Breast epithelium (tissue), 3 donors: Measurements from ENCODE around the gene ACSF2.

Source experiments
- POLR2A ChIP-seq: fragments of 450-650 bp; IDR thresholded peaks from one replicate; pipeline ENCODE4 v1.6.1; 2016; ENCODE audit warnings: antibody characterized with exemption, mild to moderate bottlenecking, moderate library complexity
- POLR2AphosphoS5 ChIP-seq, 3 donors: sonication (generic); formaldehyde crosslinking; IDR thresholded peaks; one replicate each; pipeline ENCODE4 v1.6.1; 2017; ENCODE audit warnings: antibody characterized with exemption in 3 of 3
- TF ChIP-seq, protein P1 (sequence below), 3 donors: fragments of 450-650 bp; IDR thresholded peaks; one replicate each; pipeline ENCODE4 v1.5.1; 2016 to 2017; ENCODE audit warnings: antibody characterized with exemption in 3 of 3, mild to moderate bottlenecking in 3 of 3, moderate library complexity in 3 of 3

DNA sequence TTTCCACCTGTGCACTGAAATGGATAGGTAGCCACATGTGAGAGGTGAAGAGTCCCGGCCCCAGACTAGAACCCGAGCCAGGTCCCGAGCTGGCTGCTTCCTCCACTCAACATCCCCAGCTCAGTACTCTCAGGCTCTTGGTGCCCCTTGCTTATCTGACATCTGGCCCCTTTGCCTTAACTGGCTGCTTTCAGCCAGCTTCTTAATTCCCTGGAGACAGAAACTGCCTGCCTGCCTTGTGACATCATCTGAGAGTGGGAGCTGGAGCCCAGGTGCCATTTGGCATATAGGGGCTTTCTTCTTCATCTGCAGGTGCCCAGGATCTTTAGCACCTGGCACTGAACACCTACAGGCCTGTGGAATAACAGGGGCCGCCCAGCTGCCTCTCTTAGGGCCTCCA is 33.7 kb downstream of the ACSF2 start:
- TF ChIP-seq, protein P1, sequence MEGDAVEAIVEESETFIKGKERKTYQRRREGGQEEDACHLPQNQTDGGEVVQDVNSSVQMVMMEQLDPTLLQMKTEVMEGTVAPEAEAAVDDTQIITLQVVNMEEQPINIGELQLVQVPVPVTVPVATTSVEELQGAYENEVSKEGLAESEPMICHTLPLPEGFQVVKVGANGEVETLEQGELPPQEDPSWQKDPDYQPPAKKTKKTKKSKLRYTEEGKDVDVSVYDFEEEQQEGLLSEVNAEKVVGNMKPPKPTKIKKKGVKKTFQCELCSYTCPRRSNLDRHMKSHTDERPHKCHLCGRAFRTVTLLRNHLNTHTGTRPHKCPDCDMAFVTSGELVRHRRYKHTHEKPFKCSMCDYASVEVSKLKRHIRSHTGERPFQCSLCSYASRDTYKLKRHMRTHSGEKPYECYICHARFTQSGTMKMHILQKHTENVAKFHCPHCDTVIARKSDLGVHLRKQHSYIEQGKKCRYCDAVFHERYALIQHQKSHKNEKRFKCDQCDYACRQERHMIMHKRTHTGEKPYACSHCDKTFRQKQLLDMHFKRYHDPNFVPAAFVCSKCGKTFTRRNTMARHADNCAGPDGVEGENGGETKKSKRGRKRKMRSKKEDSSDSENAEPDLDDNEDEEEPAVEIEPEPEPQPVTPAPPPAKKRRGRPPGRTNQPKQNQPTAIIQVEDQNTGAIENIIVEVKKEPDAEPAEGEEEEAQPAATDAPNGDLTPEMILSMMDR (IDR thresholded peaks at IDR 0.05): no peak
- TF ChIP-seq POLR2A (no peak), POLR2AphosphoS5 (IDR thresholded peaks at IDR 0.05) (no peak)
